ENCODE results near the gene FAM83F.
"Not testable (repeated sequence)": the region's sequence is repeated elsewhere in the genome, so short reads cannot be mapped to it uniquely, and the experiment has no call there.

FAM83F gene

DNA sequence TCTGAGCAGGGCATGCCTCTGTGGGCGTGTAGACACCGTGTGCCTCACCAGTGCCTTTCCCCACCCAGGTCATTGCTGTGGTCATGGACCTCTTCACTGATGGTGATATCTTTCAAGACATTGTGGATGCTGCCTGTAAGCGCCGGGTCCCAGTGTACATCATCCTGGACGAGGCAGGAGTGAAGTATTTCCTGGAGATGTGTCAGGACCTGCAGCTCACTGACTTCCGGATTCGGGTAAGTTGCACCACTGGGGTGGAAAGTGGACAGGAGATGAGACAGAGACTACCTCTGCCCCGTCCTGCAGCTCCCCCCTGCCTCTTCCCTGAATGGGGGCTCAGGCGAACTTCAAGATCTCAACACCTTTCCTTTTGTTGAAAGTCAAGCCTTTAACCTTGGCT lies 24.3 kb downstream of the FAM83F start:
- DNase-seq, result no peak

DNA sequence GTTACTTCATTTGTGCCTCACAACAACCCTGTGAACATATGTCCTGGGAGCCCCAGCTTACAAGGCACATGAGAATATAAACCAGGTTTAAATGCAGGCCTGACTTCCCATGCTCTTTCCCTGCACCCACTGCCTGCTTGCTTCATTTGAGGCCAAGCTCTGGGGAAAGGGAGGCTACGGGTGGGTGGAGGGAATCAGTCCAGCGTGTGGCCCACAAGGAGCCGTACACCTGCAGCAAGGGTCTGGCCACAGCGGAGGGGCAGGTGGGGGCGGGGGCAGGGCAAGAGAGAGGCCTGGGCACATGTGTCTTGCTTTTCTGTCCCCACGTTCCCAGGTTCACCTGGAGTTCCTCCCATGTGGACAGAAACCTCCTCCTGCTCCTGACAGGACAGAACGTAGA lies 26.2 kb downstream of the FAM83F start:
- DNase-seq, result no peak

DNA sequence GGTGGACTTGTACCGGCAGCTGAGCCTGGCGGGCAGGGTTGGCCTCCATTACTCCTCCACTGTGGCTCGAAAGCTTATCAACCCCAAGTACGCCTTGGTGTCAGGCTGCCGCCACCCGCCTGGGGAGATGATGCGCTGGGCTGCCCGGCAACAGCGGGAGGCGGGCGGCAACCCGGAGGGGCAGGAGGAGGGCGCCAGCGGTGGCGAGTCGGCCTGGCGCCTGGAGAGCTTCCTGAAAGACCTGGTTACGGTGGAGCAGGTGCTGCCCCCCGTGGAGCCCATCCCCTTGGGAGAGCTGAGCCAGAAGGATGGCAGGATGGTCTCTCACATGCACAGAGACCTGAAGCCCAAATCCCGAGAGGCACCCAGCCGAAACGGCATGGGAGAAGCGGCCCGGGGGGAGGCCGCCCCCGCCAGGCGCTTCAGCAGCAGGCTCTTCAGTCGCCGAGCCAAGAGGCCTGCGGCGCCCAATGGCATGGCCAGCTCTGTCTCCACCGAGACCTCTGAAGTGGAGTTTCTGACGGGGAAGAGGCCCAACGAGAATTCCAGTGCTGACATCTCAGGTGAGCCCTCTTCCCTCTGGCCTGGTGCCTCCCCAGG lies 26.7 kb downstream of the FAM83F start:
- DNase-seq, result no peak

DNA sequence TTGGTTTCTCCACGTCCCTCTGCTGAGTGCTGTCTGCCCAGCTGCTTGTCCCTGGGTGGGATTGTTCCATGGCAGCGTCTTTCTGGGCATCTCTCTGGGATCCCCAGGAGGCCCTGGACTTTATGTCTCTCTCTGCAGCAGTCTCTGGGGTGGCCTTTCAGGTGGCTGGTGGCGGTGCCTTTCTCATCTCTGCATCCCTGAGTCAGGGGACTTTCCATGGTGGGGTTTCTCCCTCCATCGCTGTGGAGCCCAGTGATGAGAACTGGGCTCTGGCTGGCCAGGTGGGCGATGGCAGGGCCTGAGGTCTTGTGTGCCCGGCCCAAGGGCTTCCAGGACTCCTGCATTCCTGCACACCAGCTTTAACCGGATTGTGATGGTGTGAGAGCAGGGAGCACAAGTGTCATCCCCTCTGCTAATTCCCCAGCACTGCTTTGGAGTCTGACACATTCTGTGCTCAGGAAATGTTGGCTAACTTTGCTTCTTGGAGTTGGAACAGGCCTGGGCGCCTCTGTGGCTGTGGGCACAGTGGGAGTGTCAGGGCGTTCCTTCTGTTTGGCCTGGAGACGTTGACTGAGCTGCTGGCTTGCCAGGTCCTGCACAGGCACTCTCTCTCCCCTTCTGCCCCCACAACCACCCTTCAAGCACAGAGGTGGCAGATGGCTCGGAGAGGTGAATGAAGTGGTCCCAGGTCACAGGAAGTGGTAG lies 27.9 kb downstream of the FAM83F start:
- no peak for DNase-seq

DNA sequence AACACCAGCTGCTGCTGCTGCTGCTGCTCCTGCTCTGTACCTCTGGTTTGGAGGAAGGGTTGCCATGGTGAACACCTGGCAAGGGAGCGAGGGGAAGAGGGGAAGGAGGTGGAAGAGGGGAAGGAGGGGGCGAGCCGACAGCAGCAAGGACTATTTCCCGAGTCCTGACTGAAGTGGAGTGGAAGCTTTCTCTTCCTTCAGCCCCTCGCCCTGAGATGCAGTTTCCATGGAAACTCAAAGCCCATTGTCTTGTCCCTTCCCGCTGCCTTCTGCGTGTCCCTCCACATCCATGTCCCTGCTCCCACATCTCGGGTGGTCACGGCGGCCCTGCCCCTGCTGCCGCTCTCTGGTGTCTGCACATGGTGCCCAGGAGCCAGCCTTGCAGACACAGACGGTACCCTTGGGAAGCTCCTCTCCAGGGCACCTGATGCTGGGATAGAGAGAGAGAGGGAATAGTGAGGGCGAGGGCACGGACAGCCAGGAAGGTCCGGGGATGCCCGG lies 28.6 kb downstream of the FAM83F start:
- no peak for DNase-seq

DNA sequence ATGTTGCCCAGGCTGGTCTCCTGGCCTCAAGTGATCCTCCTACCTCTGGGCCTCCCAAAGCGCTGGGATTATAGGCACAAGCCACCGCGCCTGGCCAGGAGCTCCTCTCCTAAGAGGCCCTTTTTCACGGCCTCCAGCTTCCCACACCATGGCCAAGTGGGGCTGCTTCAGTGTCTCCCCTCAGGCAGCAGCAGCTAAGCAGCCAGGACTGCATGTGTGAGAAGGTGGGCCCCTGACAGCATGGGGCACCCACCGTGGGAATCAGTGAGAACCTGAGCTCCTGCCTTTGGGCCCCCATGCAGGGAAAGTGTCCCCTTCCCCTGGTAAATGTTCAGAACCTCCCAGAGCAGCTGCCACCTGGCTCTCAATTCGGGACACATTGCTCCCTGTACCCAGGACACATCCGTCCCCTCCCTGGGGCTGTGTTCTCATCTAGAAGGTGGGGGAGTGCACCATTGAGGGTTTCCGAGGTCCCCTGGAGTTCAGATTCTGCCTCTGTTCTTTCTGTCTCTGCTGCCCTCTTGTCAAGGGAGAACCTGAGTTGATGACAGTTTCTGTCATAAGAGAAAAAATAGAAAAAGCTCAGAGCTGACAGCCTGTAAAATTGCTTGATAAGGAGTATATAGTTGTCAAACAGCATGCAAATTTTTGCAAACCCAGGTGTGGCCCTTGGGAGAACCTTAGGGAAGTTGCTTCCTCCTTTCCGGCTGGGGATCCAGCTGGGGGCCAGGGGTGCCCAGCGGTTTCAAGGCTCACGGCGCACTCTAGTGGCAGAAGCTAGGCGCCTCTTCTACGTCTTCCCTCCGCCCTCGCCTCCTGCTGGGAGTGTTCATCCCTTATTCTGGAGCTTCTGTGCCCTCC lies 29.7 kb downstream of the FAM83F start:
- peak; percentile 77 to 89 (median 85) for DNase-seq

DNA sequence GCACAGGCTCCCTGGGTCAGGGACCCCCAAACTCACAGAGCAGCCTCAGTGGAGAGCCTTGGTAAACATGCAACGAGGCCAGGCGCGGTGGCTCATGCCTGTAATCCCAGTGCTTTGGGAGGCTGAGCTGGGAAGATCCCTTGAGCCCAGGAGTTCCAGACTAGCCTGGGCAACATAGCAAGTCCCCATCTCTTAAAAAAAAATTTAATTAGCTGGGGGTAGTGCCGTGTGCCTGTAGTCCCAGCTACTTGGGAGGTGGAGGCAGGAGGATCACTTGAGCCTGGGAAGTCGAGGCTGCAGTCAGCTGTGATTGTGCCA lies 30.3 kb downstream of the FAM83F start:
- not testable (repeated sequence) for DNase-seq

DNA sequence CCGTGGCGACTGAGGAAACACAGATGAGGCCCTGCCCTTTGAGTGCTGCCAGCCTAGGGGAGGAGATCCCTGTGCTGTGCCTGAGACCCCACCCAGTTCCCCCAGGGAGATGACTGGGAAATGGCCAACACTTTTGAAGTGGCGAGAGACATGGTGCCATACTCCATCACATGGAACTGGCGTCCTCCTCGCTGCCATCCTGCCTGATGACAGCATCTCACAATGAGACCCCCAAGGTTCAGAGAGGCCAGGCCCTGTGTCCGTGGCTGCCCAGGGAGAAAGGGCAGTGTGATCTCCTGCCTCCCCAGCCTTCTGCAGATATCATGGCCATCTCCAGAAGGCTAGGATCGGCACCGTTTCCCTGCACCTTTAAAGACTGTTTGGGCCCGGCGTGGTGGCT lies 31.1 kb downstream of the FAM83F start:
- no peak for DNase-seq

DNA sequence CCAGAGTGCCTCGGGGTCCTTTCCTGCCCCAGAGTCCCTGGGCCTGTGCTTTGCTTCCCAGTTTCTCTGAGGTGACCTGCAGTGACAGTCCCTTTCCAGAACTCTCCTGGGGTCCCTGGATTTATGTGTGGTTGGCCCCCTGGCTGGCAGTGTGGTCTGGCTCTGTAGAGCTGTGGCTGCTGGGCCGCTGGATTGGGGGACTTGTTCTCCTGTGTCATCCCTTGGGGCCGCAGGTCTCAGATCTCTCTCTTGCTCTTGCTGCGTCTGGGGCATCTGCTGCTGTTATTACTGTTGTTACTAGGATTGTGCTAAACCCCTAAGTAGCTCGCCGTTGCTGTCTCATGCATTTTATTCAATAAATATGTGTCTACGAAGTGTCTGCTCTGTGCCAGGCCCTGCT lies 31.9 kb downstream of the FAM83F start:
- no peak for DNase-seq

DNA sequence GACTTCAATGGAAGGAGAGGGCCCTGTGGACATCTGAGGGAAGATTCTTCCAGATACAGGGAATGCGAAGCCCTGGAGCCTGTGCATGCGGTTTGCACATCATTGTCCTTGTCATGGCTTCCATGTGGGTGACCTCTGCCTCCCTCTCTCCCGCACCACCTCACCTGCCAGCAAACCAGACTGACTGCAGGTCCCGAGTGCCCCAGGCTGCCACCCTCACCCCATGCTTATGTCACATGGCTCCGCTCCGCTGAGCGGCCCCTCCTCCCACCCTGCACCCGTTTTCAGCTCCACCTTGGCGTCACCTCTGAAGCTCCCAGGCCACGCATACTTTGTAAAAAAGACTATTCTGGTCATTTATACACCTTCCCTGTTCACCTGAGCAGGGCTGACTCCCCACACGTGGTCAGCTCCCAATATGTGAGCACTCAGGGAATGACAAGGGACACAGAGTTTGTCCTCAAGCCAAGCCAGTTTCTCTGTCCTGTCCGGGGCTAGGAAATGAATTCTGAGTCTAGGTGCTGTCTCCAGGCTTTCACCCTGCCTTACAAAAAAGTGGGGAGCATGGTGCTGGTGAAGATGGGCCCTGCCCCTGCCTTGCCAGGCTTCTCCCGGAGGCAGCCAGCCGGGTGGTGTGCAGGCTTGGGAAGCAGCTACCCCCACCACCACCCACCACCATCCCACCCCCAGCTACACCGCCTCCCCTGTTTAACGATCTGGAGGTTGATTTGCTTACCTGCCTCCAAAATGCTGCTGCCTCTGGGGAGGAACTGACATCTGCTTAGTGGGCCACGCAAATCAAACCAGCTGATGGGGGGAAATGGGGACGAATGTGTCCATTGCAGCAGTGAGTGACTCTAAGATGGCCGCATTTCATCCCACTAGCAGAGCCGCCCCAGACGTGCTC lies 32.7 kb downstream of the FAM83F start:
- DNase-seq, result no peak

DNA sequence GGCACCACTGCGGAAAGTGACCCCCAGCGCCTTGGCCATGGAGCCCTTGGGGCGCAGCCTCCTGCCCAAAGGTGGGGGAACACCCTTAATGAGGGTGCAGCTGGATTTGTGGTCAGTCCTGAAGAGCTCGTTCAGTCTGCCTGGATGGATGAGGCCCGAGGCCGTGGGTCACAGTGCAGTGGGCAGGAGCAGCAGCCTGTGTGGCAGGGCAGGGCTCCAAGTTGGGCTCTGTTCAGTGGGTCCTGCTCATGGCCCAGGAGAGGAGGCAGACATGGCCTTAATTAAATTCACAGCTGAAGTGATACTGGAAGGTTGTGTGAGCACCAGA lies 33.3 kb downstream of the FAM83F start:
- no peak for DNase-seq

DNA sequence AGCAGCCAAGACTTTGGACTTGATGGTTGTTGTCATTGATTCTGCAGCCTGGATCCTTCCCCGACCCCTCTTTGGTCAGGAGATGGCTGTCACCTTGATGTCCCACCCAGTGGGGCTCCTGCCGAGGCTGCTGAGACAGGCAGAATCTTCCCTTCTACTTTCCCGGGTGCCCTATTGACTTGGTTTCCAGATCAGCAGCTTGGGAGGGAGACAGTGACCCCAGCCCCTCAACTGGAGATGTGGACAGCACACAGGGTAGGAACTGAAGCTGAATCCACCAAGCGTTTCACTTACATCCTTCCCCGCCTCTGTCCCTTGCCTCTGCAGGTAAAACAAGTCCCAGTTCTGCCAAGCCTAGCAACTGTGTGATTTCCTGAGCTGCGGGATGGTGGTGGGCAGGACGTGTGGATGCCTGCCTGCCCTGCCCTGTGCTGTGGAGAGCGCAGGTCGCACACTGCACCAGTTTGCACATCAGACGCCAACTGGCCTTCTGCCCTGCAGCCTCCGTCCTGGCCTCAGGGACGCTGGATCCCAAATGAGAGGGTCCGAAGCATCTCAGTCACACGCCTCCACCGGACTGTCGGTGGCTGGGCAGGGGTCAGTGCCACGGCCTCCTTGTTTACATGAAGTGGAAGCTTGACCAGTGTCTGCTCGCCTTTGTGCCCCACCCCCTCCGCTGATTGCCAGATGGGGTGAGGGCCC lies 34.6 kb downstream of the FAM83F start:
- no peak for DNase-seq

DNA sequence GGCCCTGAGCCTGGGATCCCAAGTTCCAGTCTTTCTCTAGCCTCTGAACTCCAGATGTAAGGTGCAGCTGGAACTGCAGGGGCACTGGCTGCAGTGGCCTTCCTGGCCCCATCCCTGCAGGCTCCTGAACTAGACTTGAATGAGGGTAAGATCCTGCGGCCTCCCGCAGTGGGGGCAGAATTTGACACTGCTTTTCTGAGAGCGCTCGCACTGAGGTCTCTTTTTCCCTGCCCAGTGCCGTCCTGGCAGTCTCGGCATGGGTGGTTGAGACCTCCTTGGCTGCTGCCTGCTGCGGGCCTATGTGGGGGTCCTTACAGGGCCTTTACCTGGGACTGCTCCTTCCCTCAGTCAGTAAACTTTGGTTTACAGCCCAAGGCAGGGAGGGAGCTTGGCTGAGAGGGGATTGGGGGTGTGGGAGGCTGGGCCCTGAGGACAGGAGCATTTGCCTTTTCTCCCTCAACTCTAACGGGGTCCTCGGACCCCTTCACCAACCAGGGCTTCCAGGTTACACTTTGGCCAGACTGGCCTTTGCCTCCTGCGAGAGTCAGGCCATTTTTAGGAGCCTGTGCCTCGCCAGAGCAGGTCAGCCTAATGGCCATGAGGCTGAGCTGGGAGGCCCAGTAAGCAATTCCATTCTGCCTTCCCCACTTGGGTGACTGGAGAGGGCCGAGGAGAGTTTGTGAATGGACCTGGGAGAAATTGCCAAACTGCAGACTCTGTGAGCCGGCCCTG lies 35.4 kb downstream of the FAM83F start:
- no peak for DNase-seq

DNA sequence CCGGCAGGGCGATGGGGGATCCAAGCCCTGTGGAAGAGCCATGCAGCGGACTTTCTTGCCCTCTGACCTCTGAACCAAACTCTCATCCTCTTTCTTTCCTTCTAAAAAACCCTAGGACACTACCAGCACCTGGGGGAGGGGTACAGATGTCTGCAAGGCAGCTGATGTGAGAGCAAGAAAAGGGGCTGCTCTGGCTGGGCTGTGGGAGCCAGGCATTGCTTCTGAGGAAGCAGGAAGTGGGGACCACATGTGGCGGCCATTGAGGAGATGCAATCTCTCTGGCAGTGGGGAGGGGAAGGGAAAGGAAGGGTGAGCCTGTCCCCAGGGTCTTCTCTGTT lies 36.0 kb downstream of the FAM83F start:
- no peak for DNase-seq

DNA sequence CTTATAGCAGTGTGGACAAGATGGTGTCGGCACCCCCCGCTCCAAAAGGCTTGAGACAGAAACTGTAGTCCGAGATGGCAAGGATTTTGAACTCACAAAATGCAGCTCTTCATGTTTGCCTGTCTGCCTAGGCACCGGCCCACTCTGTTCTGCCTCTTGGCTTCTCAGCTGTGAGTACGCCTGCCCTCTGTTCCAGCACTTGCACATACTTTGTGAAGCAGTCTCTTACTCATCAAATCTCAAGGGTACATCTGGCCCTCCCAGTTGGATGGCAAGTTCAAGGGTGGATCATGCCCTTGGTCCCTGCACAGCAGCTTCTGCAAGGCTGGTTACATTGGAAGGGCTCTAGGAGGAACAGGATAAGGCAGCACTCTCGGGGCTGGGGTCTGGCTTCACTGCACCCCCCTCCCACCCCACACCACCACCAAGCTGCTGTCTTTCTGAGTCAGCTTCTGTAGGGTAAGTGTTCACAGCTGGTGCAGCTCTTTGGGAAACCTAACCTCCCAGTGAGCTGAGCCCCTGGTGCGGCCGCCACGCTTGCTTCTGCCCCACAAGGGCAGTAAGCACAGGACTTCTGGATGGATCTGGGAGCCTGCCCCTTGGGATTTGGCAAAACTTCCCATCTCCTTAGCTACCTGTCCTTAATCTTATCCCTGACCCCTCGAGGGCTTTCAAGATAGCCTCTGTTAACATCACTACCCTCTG lies 37.2 kb downstream of the FAM83F start:
- no peak for DNase-seq

DNA sequence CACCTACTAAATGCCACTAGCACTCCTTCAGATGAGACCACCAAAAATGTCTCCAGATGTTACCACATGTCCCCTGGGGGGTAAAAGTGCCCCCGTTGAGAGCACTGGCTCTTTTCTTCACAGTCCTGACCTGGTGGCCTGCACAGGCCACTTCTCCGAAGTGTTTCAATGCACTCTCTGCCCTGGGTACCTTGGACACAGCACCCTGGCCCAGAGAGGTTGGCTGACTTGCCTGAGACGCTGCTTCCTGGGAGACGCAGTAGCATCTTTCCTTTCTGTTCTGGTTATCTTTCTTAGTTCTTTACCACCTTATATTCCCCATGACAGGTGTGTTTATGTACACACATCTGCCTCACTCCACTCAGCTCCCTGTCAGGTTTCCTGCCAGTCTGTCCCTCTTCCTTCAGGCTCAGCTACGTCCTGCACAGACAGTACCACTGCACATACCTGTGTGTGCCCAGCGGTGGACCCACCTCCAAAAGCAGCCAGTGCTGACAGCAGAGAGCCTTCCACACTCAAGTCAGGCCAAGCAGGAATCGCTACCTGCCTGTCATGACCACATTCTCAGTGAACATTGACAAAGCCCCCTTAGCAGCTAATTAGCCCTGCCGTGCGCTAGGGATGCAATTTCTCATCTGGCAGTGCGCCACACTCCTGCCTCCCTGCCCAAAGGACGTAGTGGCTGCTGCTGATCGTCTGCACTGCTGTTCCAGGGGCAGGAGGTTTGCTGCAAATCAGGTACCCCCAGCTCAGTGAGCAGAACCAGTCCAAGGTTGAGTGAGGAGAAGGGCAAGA lies 39.0 kb downstream of the FAM83F start:
- DNase-seq, result no peak

DNA sequence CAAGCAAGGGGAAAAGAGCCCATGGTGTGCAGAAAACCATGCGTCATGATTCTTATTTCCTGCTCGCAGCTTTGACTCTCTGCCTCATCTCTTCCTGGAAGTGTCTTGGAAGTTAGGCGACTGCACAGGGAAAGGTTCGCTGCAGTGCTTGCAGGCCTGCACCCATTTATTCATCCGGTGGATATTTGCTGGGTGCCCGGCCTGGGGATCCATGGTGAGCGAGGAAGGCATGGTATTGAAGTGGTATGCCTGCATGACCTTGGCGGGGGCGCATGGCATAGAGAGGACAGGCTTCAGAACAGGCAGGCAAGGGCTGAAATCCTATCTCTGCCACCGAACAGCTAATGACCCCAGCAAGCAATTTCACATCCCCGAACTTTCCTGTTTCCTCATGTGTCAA lies 40.6 kb downstream of the FAM83F start:
- DNase-seq, result no peak

DNA sequence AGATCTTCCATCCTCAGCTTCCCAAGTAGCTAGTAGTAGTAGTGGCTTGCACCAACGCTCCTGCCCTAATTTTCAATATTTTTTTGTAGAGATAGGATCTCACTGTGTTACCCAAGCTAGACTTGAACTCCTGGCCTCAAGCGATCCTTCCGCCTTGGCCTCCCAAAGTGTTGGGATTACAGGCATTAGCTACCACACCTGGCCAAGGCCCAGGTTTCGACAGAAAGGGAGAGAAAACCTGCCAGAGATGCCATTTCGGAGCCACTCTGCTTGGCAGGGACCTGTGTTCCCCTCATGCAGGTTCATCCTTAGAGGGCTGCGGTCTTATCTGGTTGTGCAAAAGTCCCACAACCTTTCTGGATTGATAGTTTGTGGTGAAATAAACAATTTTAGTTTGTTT lies 41.4 kb downstream of the FAM83F start:
- no peak for DNase-seq

DNA sequence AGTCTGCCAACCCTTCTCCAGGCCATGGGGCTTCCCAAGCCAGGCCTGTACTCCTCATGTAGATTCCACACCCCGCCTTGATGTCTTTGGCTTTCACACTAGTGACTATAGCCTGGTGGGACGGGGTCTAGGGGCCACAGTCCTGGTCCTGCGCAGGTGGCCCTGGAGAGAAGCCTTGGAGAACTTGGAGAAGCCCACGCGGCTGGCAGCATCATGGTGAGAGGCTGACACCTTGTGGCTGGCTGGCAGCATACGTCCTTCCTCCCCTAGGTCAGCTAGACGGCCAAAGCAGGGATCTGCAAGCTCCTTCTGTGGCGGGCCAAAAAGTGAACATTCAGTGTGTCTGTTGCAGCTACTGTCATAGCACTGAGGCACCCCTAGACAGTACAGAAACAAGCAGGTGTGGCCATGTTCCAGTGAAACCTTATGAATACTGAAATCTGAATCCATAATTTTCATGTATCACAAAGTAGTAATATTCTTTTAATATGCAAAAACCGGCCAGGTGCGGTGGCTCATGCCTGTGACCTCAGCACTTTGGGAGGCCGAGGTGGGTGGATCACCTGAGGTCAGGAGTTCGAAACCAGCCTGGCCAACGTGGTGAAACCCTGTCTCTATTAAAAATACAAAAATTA lies 42.0 kb downstream of the FAM83F start:
- peak; percentile 71 to 83 (median 78) for DNase-seq

DNA sequence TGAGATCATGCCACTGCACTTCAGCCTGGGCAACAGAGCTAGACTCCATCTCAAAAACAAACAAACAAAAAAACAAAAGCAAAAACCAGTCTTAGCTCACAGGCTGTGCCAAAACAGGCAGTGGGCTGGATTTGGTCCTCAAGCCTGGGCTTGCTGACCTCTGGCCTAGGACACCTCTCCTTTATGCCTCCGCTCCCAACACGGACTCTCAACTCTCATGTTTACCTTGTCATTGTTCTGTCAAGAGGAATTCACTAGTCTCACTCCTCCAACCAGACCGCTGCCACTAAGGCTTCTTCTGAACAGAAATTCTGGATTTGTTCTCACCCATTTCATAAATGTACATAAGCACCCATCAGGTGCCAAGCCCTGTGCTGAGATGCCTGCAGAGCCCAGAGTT lies 42.6 kb downstream of the FAM83F start:
- DNase-seq, result no peak

Measured in suppressor macrophage treated with lipopolysaccharide for 1 hour (primary cell).